Peyer's patch (tissue), 4 donors: ENCODE data around the gene AGPS. TPM values are rescaled to one million over a fixed set of nuclear protein-coding genes. Genes with fewer than 3 reads are reported as not detected.

Experiments
- DNase-seq, 3 donors: peaks; one replicate each; pipeline ENCODE4 v3.0.0-alpha.2; 2017 to 2019
- H3K27ac ChIP-seq, 4 donors: fragments of 200-600 bp; sonication (generic); one replicate each; pipeline ENCODE4 v1.5.1; 2016 to 2019
- H3K27me3 ChIP-seq, 2 donors: fragments of 200-600 bp; sonication (generic); one replicate each; pipeline ENCODE4 v1.5.1; 2019
- H3K36me3 ChIP-seq, 3 donors: fragments of 200-600 bp; sonication (generic); one replicate each; pipeline ENCODE4 v1.5.1; 2016 to 2019
- H3K4me1 ChIP-seq, 4 donors: fragments of 200-600 bp; sonication (generic); one replicate each; pipeline ENCODE4 v1.5.1; 2016 to 2019
- H3K4me3 ChIP-seq, 4 donors: fragments of 200-600 bp; sonication (generic); 1 replicate in 3 of 4; 2 replicates in 1 of 4; pipeline ENCODE4 v1.5.1; 2016 to 2019; ENCODE audit warnings: mild to moderate bottlenecking in 1 of 4
- H3K9me3 ChIP-seq, 4 donors: fragments of 200-600 bp; sonication (generic); one replicate each; pipeline ENCODE4 v1.5.1; 2016 to 2019; ENCODE audit warnings: mild to moderate bottlenecking in 1 of 4
- CTCF ChIP-seq, 6 experiments: fragments of 450-650 bp in 4 of 6; fragments of 200-600 bp in 2 of 6; sonication (generic) in 1 of 6; IDR thresholded peaks; one replicate each; pipeline ENCODE4 v1.5.1; 2017 to 2019; ENCODE audit warnings: antibody characterized with exemption in 6 of 6, mild to moderate bottlenecking in 3 of 6, moderate library complexity in 1 of 6
- POLR2A ChIP-seq, 2 donors: fragments of 450-650 bp; IDR thresholded peaks; one replicate each; pipeline ENCODE4 v1.5.1; 2017; ENCODE audit warnings: antibody characterized with exemption in 2 of 2, mild to moderate bottlenecking in 2 of 2, moderate library complexity in 2 of 2
- total RNA-seq, 4 donors: library from RNA; depleted of rRNA; stranded (reverse); fragments of >200 nt; gene quantifications; one replicate each; pipeline ENCODE4 v1.1.0, GENCODE V29; 2016

Gene AGPS
- total RNA-seq, 4 donors from 2014 or later, result 18.2 to 26.3 (median 21.0) TPM

DNA sequence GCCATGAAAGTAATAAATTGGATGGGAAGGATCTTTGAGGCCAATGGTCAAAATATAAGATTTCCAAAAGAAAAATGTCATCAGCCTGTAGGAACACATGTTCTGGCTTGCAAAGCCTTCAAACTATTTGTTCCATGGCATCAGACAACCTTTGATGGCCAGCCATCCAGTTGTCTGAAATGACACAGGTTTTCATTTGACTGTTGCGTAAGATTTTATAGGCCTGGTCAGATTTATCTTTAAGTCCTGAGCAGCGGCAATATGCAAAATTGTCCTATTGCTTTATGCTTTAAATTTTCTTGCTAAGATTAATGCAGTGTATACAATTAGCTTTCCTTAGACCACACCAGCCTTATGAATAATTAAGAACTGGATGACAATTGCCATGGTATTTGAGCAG is 167.1 kb downstream of the AGPS start:
- Histone ChIP-seq H3K27ac (no peak overlapping the region), H3K9me3 (no peaks in the 10 kb centered on the region), H3K36me3 (no peaks in the 10 kb centered on the region), H3K27me3 (no peaks in the 10 kb centered on the region), H3K4me1 (no peaks in the 10 kb centered on the region), H3K4me3 (no peak overlapping the region)
- TF ChIP-seq POLR2A (IDR thresholded peaks at IDR 0.05), result no peak
- DNase-seq, result no peak

GRCh38 chr2:177568390-177568789 is 175.8 kb downstream of the AGPS start:
- Histone ChIP-seq H3K4me3 (no peak overlapping the region), H3K27ac (no peak overlapping the region), H3K36me3 (no peaks in the 10 kb centered on the region), H3K9me3 (no peaks in the 10 kb centered on the region), H3K27me3 (no peaks in the 10 kb centered on the region), H3K4me1 (no peaks in the 10 kb centered on the region)
- no peak for TF ChIP-seq POLR2A (IDR thresholded peaks at IDR 0.05)
- no peak for TF ChIP-seq CTCF (IDR thresholded peaks at IDR 0.05)
- DNase-seq, result no peak

DNA sequence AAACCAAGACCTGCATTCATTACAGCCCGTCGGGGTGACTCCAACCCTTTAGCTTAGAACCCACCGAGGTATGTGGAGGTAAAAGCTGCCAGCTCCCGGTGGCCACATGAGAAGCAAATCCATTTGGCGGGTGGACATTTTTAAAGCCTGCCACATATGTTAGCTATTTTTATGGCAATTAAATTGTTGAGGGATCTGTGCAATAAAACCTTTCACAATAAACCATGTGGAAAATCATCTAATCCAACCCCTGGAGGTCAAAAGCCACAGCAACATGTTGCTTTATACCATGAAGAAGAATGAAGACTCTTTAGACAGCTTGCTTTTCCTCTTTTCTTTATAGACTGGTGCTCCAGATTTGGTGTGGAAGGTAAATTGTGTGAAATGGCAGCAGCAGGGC is 176.3 kb downstream of the AGPS start:
- TF ChIP-seq CTCF (IDR thresholded peaks at IDR 0.05) (no peak), POLR2A (IDR thresholded peaks at IDR 0.05) (no peak)
- no peak overlapping the region for H3K4me3 ChIP-seq
- no peaks in the 10 kb centered on the region for H3K4me1 ChIP-seq
- H3K9me3 ChIP-seq, result no peaks in the 10 kb centered on the region
- H3K36me3 ChIP-seq, result no peaks in the 10 kb centered on the region
- no peak for DNase-seq
- H3K27me3 ChIP-seq, result no peaks in the 10 kb centered on the region
- H3K27ac ChIP-seq, result no peak overlapping the region

DNA sequence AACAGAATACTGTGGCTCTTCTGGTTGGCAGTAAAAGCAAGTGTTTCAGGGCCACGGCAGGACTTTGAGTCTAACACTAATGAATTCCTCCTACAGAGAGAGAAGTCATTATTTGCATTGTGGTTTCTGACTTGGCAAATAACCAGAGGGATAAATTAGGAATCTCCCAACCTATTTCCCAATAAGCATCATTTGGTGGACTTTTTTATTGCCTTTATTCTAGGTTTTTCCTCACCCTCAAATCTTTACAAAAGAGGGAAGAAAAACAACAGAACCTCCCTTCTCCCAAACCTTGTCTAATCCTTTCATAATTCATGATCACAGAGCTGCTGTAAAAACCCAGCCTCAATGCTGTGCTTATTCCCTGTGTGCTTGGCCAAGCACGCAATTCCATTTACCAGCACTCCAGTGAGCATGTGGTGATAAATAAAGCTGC is 179.7 kb downstream of the AGPS start:
- no peak overlapping the region for H3K27ac ChIP-seq
- H3K36me3 ChIP-seq, result no peaks in the 10 kb centered on the region
- no peaks in the 10 kb centered on the region for H3K27me3 ChIP-seq
- H3K4me1 ChIP-seq, result no peaks in the 10 kb centered on the region
- no peaks in the 10 kb centered on the region for H3K9me3 ChIP-seq
- no peak for TF ChIP-seq POLR2A (IDR thresholded peaks at IDR 0.05)
- TF ChIP-seq CTCF (IDR thresholded peaks at IDR 0.05), result no peak
- H3K4me3 ChIP-seq, result no peak overlapping the region
- no peak for DNase-seq

- H3K36me3 ChIP-seq, result no peaks in the 10 kb centered on the region
- H3K27ac ChIP-seq, result no peak overlapping the region
- H3K4me3 ChIP-seq, result no peak overlapping the region
- no peak for DNase-seq
- no peaks in the 10 kb centered on the region for H3K27me3 ChIP-seq
- H3K4me1 ChIP-seq, result no peaks in the 10 kb centered on the region
- no peaks in the 10 kb centered on the region for H3K9me3 ChIP-seq
- no peak for TF ChIP-seq POLR2A (IDR thresholded peaks at IDR 0.05)
Measured at GRCh38 chr2:177573120-177573519, 180.5 kb downstream of the AGPS start.

- no peak for DNase-seq
- no peaks in the 10 kb centered on the region for H3K4me1 ChIP-seq
- no peaks in the 10 kb centered on the region for H3K36me3 ChIP-seq
- TF ChIP-seq POLR2A (IDR thresholded peaks at IDR 0.05) (no peak), CTCF (IDR thresholded peaks at IDR 0.05) (no peak)
- no peaks in the 10 kb centered on the region for H3K27me3 ChIP-seq
- no peak overlapping the region for H3K4me3 ChIP-seq
- no peaks in the 10 kb centered on the region for H3K9me3 ChIP-seq
- H3K27ac ChIP-seq, result no peak overlapping the region
Measured at GRCh38 chr2:177574356-177574755, 181.8 kb downstream of the AGPS start.

DNA sequence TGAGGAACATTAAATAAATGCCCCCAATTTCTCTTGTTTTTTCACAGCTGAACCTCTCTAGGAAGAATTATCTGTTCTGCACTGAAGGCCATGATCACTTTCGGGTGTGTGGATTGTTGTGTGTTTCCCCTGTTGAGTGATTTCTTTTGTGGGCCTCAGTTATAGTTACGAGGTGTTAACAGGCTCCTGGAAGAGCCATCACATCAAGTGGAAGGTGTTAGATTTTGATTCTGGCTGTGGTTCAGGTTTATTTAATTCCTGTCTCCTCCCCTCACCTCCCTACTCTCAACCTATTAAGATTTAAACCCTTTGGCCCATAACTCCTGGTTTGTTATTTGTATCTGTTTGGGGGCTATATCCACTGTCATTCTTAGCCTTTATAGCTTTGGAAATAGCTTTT is 182.8 kb downstream of the AGPS start:
- no peak for DNase-seq
- Histone ChIP-seq H3K27ac (no peak overlapping the region), H3K4me1 (no peaks in the 10 kb centered on the region), H3K4me3 (no peak overlapping the region), H3K36me3 (no peaks in the 10 kb centered on the region), H3K9me3 (no peaks in the 10 kb centered on the region), H3K27me3 (no peaks in the 10 kb centered on the region)
- TF ChIP-seq CTCF (IDR thresholded peaks at IDR 0.05) (no peak), POLR2A (IDR thresholded peaks at IDR 0.05) (no peak)
